Activated effector memory CD4-positive, alpha-beta T cell treated with anti-CD3 and anti-CD28 coated beads, Interleukin-2, amount 50 U/mL, for 16 hours (primary cell): ENCODE results near the gene CDC42BPG.

Source experiments
- DNase-seq: peaks from one replicate; pipeline ENCODE4 v3.0.0-alpha.2; 2020

The CDC42BPG gene

GRCh38 chr11:64802370-64803157, 41.9 kb downstream of the CDC42BPG start:
- DNase-seq: peak; percentile 79

- DNase-seq: no peak
Measured at GRCh38 chr11:64801561-64802369, 42.7 kb downstream of the CDC42BPG start.

- no peak for DNase-seq
Measured at GRCh38 chr11:64801158-64801464, 43.3 kb downstream of the CDC42BPG start.

- DNase-seq: no peak
Measured at GRCh38 chr11:64800303-64801157, 43.9 kb downstream of the CDC42BPG start.

GRCh38 chr11:64799623-64800302, 44.7 kb downstream of the CDC42BPG start:
- no peak for DNase-seq

- no peak for DNase-seq
Measured at GRCh38 chr11:64799256-64799622, 45.2 kb downstream of the CDC42BPG start.

GRCh38 chr11:64796757-64797541, 47.5 kb downstream of the CDC42BPG start:
- no peak for DNase-seq

- no peak for DNase-seq
Measured at GRCh38 chr11:64796047-64796756, 48.3 kb downstream of the CDC42BPG start.

- no peak for DNase-seq
Measured at GRCh38 chr11:64794526-64794925, 49.9 kb downstream of the CDC42BPG start.

GRCh38 chr11:64793271-64794160, 50.9 kb downstream of the CDC42BPG start:
- DNase-seq: no peak

- DNase-seq: no peak
Measured at GRCh38 chr11:64792482-64792881, 52.0 kb downstream of the CDC42BPG start.

GRCh38 chr11:64791781-64792291, 52.6 kb downstream of the CDC42BPG start:
- DNase-seq: no peak

GRCh38 chr11:64790205-64791095, 54.0 kb downstream of the CDC42BPG start:
- DNase-seq: no peak

- DNase-seq: no peak
Measured at GRCh38 chr11:64789331-64790204, 54.9 kb downstream of the CDC42BPG start.

GRCh38 chr11:64788321-64789215, 55.9 kb downstream of the CDC42BPG start:
- no peak for DNase-seq

GRCh38 chr11:64787526-64788320, 56.7 kb downstream of the CDC42BPG start:
- DNase-seq: peak; percentile 86
